GM21825 (cell line): Measurements from ENCODE around the gene FBXO45.
"Not testable (repeated sequence)": the region's sequence is repeated elsewhere in the genome, so short reads cannot be mapped to it uniquely, and the experiment has no call there.

Source experiments
- ATAC-seq: cut with Tn5 transposase; IDR thresholded peaks from one replicate; pipeline ENCODE4 v1.9.1; 2021; ENCODE audit warnings: mild to moderate bottlenecking, moderate library complexity; ENCODE audit not compliant: unreplicated experiment

FBXO45 gene

GRCh38 chr3:196615234-196615633 is 46.8 kb downstream of the FBXO45 start:
- ATAC-seq = not testable (repeated sequence)

GRCh38 chr3:196617256-196617655 is 48.8 kb downstream of the FBXO45 start:
- no peak for ATAC-seq

- no peak for ATAC-seq
These were observed 50.8 kb downstream of the FBXO45 start for GRCh38 chr3:196619223-196619622.

GRCh38 chr3:196619627-196620026 is 51.2 kb downstream of the FBXO45 start:
- ATAC-seq = not testable (repeated sequence)

GRCh38 chr3:196620161-196620604 is 51.7 kb downstream of the FBXO45 start:
- no peak for ATAC-seq

DNA sequence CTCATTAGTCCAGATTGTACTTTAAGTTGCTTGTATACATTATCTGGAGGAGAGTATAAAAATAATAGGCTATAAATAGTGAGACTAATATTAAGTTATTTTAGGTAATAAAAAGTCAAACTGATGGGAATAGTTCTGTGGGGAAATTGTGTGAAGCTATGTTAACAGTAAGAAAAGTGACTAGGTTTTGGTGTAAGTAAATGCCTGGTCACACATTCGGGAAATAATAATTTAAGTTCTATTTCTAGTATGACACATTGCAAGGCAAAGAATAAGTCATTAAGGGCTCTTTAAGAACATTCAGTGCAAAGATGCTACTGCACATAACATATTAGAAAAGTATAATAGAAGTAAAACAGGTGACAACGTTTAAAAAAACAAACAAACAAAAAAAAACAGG is 52.2 kb downstream of the FBXO45 start:
- no peak for ATAC-seq

DNA sequence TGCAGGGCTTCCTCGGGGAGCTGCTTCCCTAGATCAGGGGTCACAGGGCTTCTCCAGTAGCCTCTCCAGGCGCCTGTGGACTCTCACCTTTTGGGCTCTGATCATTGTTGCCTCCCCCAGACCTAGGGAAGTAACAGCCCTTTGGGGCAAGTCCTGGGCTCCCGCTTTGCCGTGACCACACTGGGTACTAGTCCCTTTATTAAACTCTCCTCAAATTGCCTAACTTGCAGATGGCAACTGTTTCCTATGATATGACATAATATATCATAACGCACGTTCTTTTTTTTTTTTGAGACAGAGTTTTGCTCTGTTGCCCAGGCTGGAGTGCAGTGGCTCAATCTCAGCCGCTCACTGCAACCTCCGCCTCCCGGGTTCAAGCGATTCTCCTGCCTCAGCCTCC is 53.2 kb downstream of the FBXO45 start:
- ATAC-seq = no peak

DNA sequence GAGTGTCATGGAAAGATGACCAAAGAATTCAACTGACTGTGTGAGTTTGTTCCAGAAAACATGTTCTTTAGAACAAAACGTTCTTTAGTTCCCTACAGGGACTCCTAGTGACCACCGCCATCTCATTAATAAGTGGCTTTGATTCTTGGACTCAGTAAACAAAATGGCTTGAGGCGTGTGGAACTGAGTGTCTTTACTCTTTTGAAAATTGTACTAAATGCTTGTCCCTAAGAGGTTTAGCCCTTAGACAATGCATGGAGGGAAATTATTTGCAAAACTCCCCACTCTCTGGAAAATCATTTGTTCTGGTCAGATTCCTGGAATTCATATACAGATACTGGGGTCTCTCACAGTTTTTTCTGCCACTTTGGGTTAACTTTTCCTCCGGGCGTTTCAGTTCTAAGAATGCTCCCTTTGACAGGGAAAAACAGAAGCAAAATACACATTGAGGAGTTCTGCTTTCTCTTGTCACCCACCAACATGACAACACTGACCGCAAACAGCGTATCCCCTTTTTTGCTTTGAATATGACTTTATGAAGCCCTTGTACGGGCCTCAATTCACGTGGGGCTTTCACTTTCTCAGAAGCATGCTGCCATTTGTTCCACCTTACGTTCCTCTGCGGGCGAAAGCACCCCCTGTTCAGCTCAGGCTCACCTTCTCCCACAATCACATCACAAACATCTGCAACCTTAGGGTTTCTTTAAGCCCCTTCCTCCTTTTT is 55.8 kb downstream of the FBXO45 start:
- ATAC-seq = no peak

DNA sequence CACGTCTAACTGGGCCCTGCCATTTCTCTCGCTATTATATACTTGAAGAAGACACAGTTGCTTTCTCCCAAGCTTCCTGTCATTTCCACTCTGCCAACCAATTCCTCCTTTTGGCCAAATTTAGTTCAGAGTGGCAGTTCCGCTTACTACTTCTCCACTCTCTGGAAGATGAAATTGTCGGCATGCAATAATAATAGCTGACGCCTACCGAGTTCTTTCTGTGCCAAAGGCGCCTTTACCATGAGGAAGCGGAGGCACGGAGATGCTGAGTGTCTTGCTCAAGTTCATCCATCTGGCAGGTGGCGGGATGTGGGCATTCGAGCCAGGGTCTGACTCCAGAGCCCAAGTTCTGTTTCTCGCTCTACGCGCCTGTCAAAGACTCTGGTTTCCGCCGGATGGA is 56.4 kb downstream of the FBXO45 start:
- no peak for ATAC-seq

DNA sequence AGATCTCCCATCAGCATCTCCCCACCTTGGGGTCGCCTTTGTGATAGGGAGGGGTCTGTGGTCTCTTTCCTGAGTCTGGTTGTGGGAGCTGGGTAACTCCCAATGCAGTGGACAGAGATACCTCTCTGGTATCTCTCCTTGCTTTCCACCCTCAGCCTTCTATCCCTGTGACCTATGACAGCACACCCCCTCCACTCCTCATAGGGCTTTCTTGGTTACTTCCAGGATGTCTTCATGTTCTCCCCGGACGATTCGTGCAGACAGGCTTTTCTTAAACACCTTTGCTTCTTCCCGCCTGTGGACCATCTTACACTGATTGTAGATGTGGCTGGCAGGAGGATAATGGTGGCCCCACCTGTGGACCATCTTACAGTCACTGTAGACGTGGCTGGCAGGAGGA is 56.9 kb downstream of the FBXO45 start:
- no peak for ATAC-seq

DNA sequence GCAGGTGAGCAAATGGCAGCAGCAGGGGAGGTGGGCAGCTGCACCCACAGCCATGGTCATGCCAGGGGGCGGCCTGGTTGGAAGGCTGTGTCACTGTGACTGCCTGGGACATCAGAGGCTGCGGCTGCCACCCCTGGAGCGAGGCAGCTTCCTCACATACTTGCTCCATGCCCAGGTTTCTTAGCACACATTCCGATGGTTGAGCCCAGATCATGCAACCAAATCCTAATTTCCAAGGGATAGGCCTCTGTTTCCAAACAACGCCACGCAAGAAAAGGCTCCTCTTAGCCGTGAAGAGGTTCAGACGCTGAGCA is 59.4 kb downstream of the FBXO45 start:
- no peak for ATAC-seq

GRCh38 chr3:196629228-196629627 is 60.8 kb downstream of the FBXO45 start:
- no peak for ATAC-seq

DNA sequence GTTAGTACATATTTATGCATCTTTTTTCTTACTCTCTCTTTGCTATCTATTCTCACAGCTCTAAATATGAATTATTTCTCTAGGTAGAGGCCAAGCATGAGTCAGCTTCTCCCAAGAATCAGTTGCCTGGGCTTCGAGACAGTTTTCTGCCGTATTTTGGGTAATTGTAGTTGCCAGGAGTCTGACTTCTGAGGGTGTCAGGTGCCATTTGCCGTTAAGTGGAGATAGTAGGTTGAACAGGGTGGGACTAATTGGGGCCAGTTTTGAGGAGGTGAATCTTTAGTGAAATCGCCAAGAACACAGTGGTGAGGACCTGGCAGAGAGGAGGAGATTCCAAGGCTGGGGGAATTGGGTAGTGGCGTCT is 63.2 kb downstream of the FBXO45 start:
- ATAC-seq = no peak

DNA sequence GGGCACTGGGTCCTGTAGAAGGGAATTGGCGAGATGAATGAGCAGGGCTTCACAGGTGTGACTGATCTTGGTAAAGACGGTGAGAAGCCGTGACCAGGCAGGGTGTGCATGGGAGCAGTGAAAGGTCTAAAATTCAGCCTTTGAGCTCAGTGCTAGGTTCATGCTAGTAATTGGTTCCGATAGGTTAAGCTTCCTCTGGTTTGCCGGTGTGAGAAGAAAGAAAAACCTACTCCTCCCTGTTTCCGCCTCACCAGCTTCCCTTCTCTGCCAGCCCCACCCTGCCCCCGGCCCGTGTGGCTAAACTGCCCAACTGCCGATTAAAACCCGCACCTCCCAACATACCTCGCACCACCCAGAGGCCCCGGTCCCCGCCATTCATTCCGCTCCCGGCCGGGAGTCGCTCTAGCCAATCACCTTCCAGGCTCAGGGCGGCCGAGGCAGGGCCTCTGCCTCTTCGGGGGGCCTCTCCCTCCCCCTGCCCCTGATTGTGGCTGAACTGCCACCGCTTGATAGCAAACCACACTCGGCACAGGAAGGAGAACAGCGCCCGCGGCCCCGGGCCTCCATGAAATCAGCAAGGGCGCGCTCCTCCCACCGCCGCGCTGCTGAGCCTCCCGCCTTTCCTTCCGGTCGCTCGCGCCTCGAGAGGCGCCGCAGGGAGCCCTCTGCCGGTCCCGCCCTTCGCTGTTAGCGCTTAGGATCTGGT is 63.7 kb downstream of the FBXO45 start:
- peak; percentile 59 for ATAC-seq

DNA sequence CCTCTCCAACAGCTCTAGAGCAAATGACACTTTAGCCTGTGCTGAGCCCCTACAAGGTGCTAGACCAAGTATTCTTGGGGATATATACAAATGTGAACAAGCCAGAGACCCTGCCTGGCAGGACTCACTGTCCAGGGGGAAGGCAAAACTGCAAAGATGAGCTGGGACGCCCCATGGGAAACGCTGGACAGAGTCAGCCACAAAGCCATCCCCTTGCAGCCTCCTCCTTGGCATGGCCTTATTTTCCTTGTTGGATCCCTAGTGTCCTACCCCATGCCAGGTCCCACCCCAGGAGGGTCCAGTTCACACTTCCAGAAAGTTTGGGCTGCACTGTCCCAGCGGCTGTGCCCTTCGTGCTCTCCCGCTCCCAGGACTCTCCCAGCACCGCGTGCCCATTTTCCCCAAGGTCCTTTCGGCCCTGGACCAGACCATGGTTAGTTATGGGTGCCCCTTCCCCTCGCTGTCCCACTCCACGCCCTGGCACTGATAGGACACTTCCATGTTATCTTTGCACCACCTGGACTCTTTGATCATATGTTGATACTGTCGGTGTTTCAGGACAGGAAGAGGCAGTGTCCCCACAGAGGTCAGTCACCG is 65.2 kb downstream of the FBXO45 start:
- ATAC-seq = no peak

DNA sequence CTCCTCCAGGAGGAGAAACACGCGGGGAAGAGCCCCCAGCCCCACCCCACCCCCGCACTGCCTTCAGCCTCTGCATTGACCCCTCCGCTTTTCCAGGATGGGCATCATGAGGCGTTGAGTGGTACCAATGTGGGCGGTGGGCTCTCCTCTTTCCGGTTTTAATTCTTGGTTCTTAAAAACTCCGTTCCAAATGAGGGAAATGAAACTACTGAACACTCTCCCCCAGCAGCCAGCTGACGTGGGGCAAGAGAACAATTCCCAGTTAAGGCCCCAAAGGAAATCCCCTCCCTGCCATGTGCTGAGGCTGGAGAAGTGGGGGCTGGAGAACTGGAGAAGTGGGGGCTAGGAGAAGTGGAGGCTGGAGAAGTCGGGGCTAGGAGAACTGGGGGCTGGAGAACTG is 65.8 kb downstream of the FBXO45 start:
- no peak for ATAC-seq

GRCh38 chr3:196634829-196635228 is 66.4 kb downstream of the FBXO45 start:
- ATAC-seq = no peak

- no peak for ATAC-seq
These were observed 68.2 kb downstream of the FBXO45 start for GRCh38 chr3:196636369-196637349.

DNA sequence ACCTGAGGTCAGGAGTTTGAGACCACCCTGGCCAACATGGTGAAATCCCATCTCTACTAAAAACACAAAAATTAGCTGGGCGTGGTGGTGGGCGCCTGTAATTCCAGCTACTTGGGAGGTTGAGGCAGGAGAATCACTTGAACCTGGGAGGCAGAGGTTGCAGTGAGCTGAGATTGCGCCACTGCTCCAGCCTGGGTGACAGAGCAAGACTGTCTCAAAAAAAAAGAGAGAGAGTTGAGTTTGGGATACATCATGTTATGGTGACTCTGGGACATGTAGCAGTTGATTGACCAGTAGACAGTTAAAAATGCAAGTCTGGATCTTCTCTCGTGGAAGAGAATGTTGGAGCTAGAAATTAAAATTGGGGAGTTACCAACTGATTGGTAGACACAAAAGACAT is 69.5 kb downstream of the FBXO45 start:
- not testable (repeated sequence) for ATAC-seq
